CD14-positive monocyte (primary cell): ENCODE data around the gene BLOC1S6. TPM values are rescaled to one million over a fixed set of nuclear protein-coding genes. Genes with fewer than 3 reads are reported as not detected.

ENCODE experiments used
- DNase-seq, 3 donors: peaks; one replicate each; pipeline ENCODE4 v3.0.0-alpha.2; 2011 to 2022
- H2AFZ ChIP-seq: 2 replicates; pipeline ENCODE4 v1.6.0; 2012; ENCODE audit warnings: mild to moderate bottlenecking, low read depth, low read length, inconsistent platforms; ENCODE audit not compliant: insufficient read depth, poor library complexity, severe bottlenecking
- H3K27ac ChIP-seq, 2 donors: 1 replicate in 1 of 2; 2 replicates in 1 of 2; pipeline ENCODE4 v1.5.1; 2012 to 2013; ENCODE audit warnings: low read length in 2 of 2, control low read depth in 1 of 2, inconsistent platforms in 1 of 2, low read depth in 1 of 2, mild to moderate bottlenecking in 1 of 2
- H3K27me3 ChIP-seq, 2 donors: one replicate each; pipeline versions ENCODE4 v1.6.0 to v1.6.1; 2011 to 2013; ENCODE audit warnings: low read length in 2 of 2; ENCODE audit not compliant: control insufficient read depth in 2 of 2, insufficient read depth in 2 of 2
- H3K36me3 ChIP-seq, 2 donors: replicated peaks in 1 of 2; 1 replicate in 1 of 2; 2 replicates in 1 of 2; pipeline versions ENCODE4 v1.5.1 to v1.6.1; 2012 to 2013; ENCODE audit warnings: low read length in 2 of 2, control low read depth in 1 of 2, inconsistent platforms in 1 of 2, mild to moderate bottlenecking in 1 of 2; ENCODE audit not compliant: insufficient read depth in 2 of 2, control insufficient read depth in 1 of 2
- H3K4me1 ChIP-seq, 2 donors: 1 replicate in 1 of 2; 2 replicates in 1 of 2; pipeline versions ENCODE4 v1.5.1 to v1.6.1; 2012 to 2013; ENCODE audit warnings: low read length in 2 of 2, control low read depth in 1 of 2, inconsistent platforms in 1 of 2, mild to moderate bottlenecking in 1 of 2, moderate library complexity in 1 of 2; ENCODE audit not compliant: insufficient read depth in 2 of 2, control insufficient read depth in 1 of 2
- H3K4me2 ChIP-seq: replicated peaks from 2 replicates; pipeline ENCODE3; 2012; ENCODE audit warnings: low read length, moderate library complexity, mild to moderate bottlenecking; ENCODE audit not compliant: poor library complexity, severe bottlenecking; ENCODE audit errors: extremely low read depth
- H3K4me3 ChIP-seq, 3 experiments: fragments of 200-600 bp in 1 of 3; sonication (generic) in 1 of 3; replicated peaks in 1 of 3; 1 replicate in 2 of 3; 2 replicates in 1 of 3; pipeline ENCODE4 v1.5.1; 2011 to 2013; ENCODE audit warnings: low read length in 3 of 3, mild to moderate bottlenecking in 3 of 3, control low read depth in 2 of 3, low read depth in 2 of 3, inconsistent platforms in 1 of 3, moderate library complexity in 1 of 3
- H3K79me2 ChIP-seq: 2 replicates; pipeline ENCODE4 v1.6.0; 2012; ENCODE audit warnings: mild to moderate bottlenecking, control low read depth, inconsistent platforms, low read length, moderate library complexity; ENCODE audit not compliant: insufficient read depth
- H3K9ac ChIP-seq: 2 replicates; pipeline ENCODE4 v1.6.0; 2017; ENCODE audit warnings: low read length, mild to moderate bottlenecking; ENCODE audit not compliant: insufficient read depth, poor library complexity, severe bottlenecking
- H3K9me3 ChIP-seq, 2 donors: replicated peaks in 1 of 2; 1 replicate in 1 of 2; 2 replicates in 1 of 2; pipeline versions ENCODE4 v1.5.1 to v1.6.1; 2012 to 2013; ENCODE audit warnings: low read length in 2 of 2, control low read depth in 1 of 2; ENCODE audit not compliant: control insufficient read depth in 1 of 2, insufficient read depth in 1 of 2
- H4K20me1 ChIP-seq: 2 replicates; pipeline ENCODE4 v1.6.0; 2012; ENCODE audit warnings: mild to moderate bottlenecking, low read length, control low read depth, moderate library complexity; ENCODE audit not compliant: insufficient read depth
- H3K27ac Mint-ChIP-seq, 7 donors: one replicate each; pipeline ENCODE4 v1.8.0; 2020; ENCODE audit warnings: mild to moderate bottlenecking in 7 of 7, mixed read lengths in 7 of 7, moderate library complexity in 6 of 7, inconsistent platforms in 2 of 7
- H3K27me3 Mint-ChIP-seq, 3 donors: one replicate each; pipeline ENCODE4 v1.8.0; 2021 to 2022; ENCODE audit warnings: low read depth in 3 of 3, mild to moderate bottlenecking in 3 of 3, mixed read lengths in 3 of 3, moderate library complexity in 3 of 3, inconsistent platforms in 1 of 3
- H3K36me3 Mint-ChIP-seq, 2 donors: one replicate each; pipeline ENCODE4 v1.8.0; 2020; ENCODE audit warnings: mixed read lengths in 2 of 2, inconsistent platforms in 1 of 2, mild to moderate bottlenecking in 1 of 2
- H3K4me1 Mint-ChIP-seq: one replicate; pipeline ENCODE4 v1.8.0; 2020; ENCODE audit warnings: mild to moderate bottlenecking, mixed read lengths
- H3K4me3 Mint-ChIP-seq, 2 donors: one replicate each; pipeline ENCODE4 v1.8.0; 2020; ENCODE audit warnings: mild to moderate bottlenecking in 2 of 2, mixed read lengths in 2 of 2, moderate library complexity in 1 of 2
- H3K9me3 Mint-ChIP-seq, 7 donors: one replicate each; pipeline ENCODE4 v1.8.0; 2020 to 2022; ENCODE audit warnings: mixed read lengths in 7 of 7, mild to moderate bottlenecking in 6 of 7, moderate library complexity in 6 of 7, inconsistent platforms in 2 of 7
- WGBS: methylation state at CpG from one replicate; pipeline ENCODE4 v1.1.5; 2013; ENCODE audit warnings: missing lambda C conversion rate; ENCODE audit not compliant: insufficient coverage; 5-methylcytosine and 5-hydroxymethylcytosine counted together
- intact Hi-C, 2 donors: fragments of 100-400 bp; cut with micrococcal nuclease; formaldehyde crosslinking; loops; one replicate each; pipeline versions ENCODE4 v1.15.0 to v1.15.1; 2023
- polyA minus RNA-seq: library from RNA; depleted of rRNA, polyadenylated mRNA; stranded (reverse); fragments of >200 nt; gene quantifications from 2 replicates; pipeline ENCODE4 v1.2.3, GENCODE V29; 2012
- polyA plus RNA-seq, 3 donors: library from polyadenylated mRNA; depleted of rRNA in 1 of 3; unstranded in 2 of 3; stranded (reverse) in 1 of 3; fragments of 300-500 nt in 2 of 3; fragments of >200 nt in 1 of 3; fragmentation: Illumina TruSeq in 2 of 3; gene quantifications; 1 replicate in 2 of 3; 2 replicates in 1 of 3; pipeline ENCODE4 v1.2.3, GENCODE V29; 2012 to 2021
- total RNA-seq, 12 experiments: library from RNA in 1 of 12; stranded (reverse) in 1 of 12; fragments of 120-200 nt in 1 of 12; gene quantifications; one replicate each; pipeline ENCODE4 v1.2.4 and lab custom pipeline; 2013 to 2026; ENCODE audit warnings: mixed read lengths in 6 of 12, inconsistent platforms in 1 of 12
- TF ChIP-seq, protein P1 (sequence below): fragments of 200-600 bp; IDR thresholded peaks from one replicate; pipeline ENCODE4 v1.8.0; 2022; ENCODE audit warnings: antibody characterized with exemption, mild to moderate bottlenecking

The BLOC1S6 gene, protein sequence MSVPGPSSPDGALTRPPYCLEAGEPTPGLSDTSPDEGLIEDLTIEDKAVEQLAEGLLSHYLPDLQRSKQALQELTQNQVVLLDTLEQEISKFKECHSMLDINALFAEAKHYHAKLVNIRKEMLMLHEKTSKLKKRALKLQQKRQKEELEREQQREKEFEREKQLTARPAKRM
- total RNA-seq (2013): 74.0 TPM
- polyA plus RNA-seq (10 to 100 TPM; 16.8 to 54.9 (median 47.9) TPM), polyA minus RNA-seq (23.6 and 27.1 TPM in 2 replicates), total RNA-seq (lab: John Stamatoyannopoulos, UW) (73.7 to 219 (median 178) reads per million in 11 experiments)

DNA sequence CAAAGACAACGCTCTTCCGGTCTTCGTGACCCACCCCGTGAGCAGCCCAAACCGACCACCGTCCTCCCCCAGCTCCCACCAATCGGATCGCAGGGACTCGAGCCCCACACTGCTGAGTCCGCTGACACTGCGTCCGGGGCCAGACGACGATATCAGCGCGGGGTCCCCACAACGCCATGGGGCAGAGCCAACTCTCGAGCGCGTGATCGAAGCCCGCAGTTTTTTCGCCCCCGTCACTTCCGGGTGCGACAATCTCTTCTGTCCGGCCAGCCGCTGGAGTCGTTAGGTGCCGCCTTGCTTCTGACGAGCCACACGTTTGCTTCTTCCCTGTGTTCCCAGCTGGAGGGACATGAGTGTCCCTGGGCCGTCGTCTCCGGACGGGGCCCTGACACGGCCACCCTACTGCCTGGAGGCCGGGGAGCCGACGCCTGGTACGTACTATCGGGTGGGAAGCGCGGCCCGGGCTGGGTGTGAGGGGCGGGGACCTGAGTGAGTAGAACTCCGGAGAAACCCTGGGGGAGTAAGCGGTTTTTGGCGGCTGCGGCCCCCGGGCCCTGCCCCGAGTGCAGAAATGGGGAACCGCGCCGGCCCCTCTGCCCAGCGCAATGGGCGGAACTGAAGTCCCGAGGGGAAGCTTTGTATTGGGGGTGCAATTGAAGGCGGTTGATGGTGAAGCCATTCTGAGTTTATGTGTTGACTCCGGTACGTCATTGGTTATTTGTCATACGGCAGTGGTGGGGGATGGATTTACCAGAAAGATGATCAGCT, at the start of gene BLOC1S6:
BLOC1S6 (plus strand) TSS at position 285 of the 768 bp plus-strand sequence; CDS start at position 350, 65 bp downstream.
- H3K27me3 Mint-ChIP-seq: peaks cover 0 to 5% (median 0%) of the 10 kb centered on the region in 3 donors
- peaks cover 0 to 4% (median 0%) of the 10 kb centered on the region in 7 donors for H3K9me3 Mint-ChIP-seq
- peaks cover 8 to 10% of the 10 kb centered on the region in 2 donors for H3K36me3 Mint-ChIP-seq
- H3K4me3 ChIP-seq: peak within 1 kb of the TSS; percentile 78 to 98 (median 91)
- peaks cover 6% of the 10 kb centered on the region for H4K20me1 ChIP-seq
- peaks cover 45 to 52% of the 10 kb centered on the region in 2 donors for H3K4me1 ChIP-seq
- H3K79me2 ChIP-seq: peaks cover 66% of the 10 kb centered on the region
- peak; percentile 92 to 95 (median 93) for DNase-seq
- TF ChIP-seq, protein P1, sequence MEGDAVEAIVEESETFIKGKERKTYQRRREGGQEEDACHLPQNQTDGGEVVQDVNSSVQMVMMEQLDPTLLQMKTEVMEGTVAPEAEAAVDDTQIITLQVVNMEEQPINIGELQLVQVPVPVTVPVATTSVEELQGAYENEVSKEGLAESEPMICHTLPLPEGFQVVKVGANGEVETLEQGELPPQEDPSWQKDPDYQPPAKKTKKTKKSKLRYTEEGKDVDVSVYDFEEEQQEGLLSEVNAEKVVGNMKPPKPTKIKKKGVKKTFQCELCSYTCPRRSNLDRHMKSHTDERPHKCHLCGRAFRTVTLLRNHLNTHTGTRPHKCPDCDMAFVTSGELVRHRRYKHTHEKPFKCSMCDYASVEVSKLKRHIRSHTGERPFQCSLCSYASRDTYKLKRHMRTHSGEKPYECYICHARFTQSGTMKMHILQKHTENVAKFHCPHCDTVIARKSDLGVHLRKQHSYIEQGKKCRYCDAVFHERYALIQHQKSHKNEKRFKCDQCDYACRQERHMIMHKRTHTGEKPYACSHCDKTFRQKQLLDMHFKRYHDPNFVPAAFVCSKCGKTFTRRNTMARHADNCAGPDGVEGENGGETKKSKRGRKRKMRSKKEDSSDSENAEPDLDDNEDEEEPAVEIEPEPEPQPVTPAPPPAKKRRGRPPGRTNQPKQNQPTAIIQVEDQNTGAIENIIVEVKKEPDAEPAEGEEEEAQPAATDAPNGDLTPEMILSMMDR: no peak
- H3K9me3 ChIP-seq: no peaks in the 10 kb centered on the region
- H2AFZ ChIP-seq: peak within 1 kb of the TSS; percentile 79
- H3K4me1 Mint-ChIP-seq: peaks cover 46% of the 10 kb centered on the region
- H3K36me3 ChIP-seq: peaks cover 2 to 9% of the 10 kb centered on the region in 2 donors
- intact Hi-C loops: loop anchor here in 1 of 2 donors (10.0 kb wide), 1 partner anchor 48 kb away; the partner anchor contains the start of gene SQOR
- H3K27me3 ChIP-seq: no peaks in the 10 kb centered on the region
- peak within 1 kb of the TSS; percentile 99 to 100 for H3K27ac ChIP-seq
- peak within 1 kb of the TSS; percentile 100 for H3K27ac Mint-ChIP-seq
- WGBS: under 1% methylated on average over 59 of the region's 62 CpGs
- peak within 1 kb of the TSS; percentile 90 to 99 for H3K4me3 Mint-ChIP-seq
- H3K4me2 ChIP-seq: peak within 1 kb of the TSS; percentile 76
- H3K9ac ChIP-seq: peak within 1 kb of the TSS; percentile 94

DNA sequence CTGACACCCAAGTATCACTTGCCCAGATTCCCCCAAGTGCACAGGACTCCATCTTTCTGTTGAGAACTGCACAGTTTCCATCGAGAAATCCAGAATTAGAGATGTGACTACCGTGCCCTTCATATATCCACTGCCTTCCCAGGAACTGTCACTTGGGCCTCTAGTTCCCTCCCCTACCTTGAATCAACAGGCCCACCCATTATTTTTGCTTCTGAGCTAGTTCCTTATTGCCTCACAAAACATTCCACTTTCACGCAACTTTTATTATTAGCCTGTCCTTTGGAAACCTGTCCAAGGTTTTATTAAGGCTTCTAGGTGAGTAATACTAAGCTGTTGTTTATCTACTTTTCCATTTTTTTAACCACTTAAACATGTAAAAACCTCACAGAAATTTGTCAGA, 47.5 kb upstream of the BLOC1S6 start:
- Mint-ChIP-seq H3K27ac (no peak overlapping the region), H3K9me3 (no peaks in the 10 kb centered on the region), H3K36me3 (no peaks in the 10 kb centered on the region), H3K27me3 (peaks cover 0 to 7% (median 0%) of the 10 kb centered on the region in 3 donors), H3K4me3 (no peak overlapping the region), H3K4me1 (peaks cover 5% of the 10 kb centered on the region)
- Histone ChIP-seq H3K9me3 (no peaks in the 10 kb centered on the region), H3K9ac (no peak overlapping the region), H3K4me1 (no peaks in the 10 kb centered on the region), H2AFZ (no peak overlapping the region), H3K27me3 (peaks cover 0 to 2% of the 10 kb centered on the region in 2 donors), H3K4me3 (no peak overlapping the region), H3K27ac (no peak overlapping the region), H3K79me2 (no peaks in the 10 kb centered on the region), H3K36me3 (no peaks in the 10 kb centered on the region), H3K4me2 (no peak overlapping the region), H4K20me1 (no peaks in the 10 kb centered on the region)
- DNase-seq: no peak
- WGBS: 80% methylated on average over 1 of the region's 3 CpGs
- intact Hi-C loops: no loop called here
- TF ChIP-seq, protein P1: no peak
